Mesenchymal stem cell (in vitro differentiated cells and primary cell): ENCODE results near the gene PTPRD.
A peak's percentile ranks its signal among the peaks of the same experiment; 100 is the strongest.

ENCODE experiments used
- DNase-seq: peaks from one replicate; pipeline ENCODE4 v3.0.0-alpha.2; 2013
- H2AFZ ChIP-seq: one replicate; pipeline ENCODE4 v1.6.1; 2013; ENCODE audit warnings: low read depth, mild to moderate bottlenecking, control low read depth, inconsistent platforms, low read length, moderate library complexity
- H2AK5ac ChIP-seq: 2 replicates; pipeline ENCODE4 v1.6.1; 2013; ENCODE audit warnings: low read length, moderate library complexity, mild to moderate bottlenecking, inconsistent platforms; ENCODE audit not compliant: severe bottlenecking
- H2BK120ac ChIP-seq: one replicate; pipeline ENCODE4 v1.6.1; 2013; ENCODE audit warnings: low read depth, mild to moderate bottlenecking, inconsistent platforms, low read length, moderate library complexity
- H2BK12ac ChIP-seq, 2 experiments: one replicate each; pipeline ENCODE4 v1.6.1; 2013; ENCODE audit warnings: inconsistent platforms in 2 of 2, low read length in 2 of 2, mild to moderate bottlenecking in 2 of 2, moderate library complexity in 2 of 2, control low read depth in 1 of 2
- H2BK15ac ChIP-seq: one replicate; pipeline ENCODE4 v1.6.1; 2013; ENCODE audit warnings: mild to moderate bottlenecking, low read depth, inconsistent platforms; ENCODE audit not compliant: poor library complexity, severe bottlenecking
- H2BK5ac ChIP-seq: 2 replicates; pipeline ENCODE4 v1.6.1; 2013; ENCODE audit warnings: low read depth, mild to moderate bottlenecking, low read length, control low read depth, inconsistent platforms; ENCODE audit not compliant: poor library complexity, severe bottlenecking
- H3K14ac ChIP-seq, 2 experiments: one replicate each; pipeline ENCODE4 v1.6.1; 2013; ENCODE audit warnings: inconsistent platforms in 2 of 2, low read length in 2 of 2, control low read depth in 1 of 2, mild to moderate bottlenecking in 1 of 2, moderate library complexity in 1 of 2
- H3K18ac ChIP-seq, 2 experiments: one replicate each; pipeline ENCODE4 v1.6.1; 2013; ENCODE audit warnings: inconsistent platforms in 2 of 2, low read length in 2 of 2, control low read depth in 1 of 2, low read depth in 1 of 2, mild to moderate bottlenecking in 1 of 2
- H3K23ac ChIP-seq, 2 experiments: one replicate each; pipeline ENCODE4 v1.6.1; 2013; ENCODE audit warnings: inconsistent platforms in 2 of 2, low read length in 2 of 2, mild to moderate bottlenecking in 2 of 2, moderate library complexity in 2 of 2, control low read depth in 1 of 2
- H3K27ac ChIP-seq: 2 replicates; pipeline ENCODE4 v1.5.1; 2013; ENCODE audit warnings: mild to moderate bottlenecking, moderate library complexity, low read length, control low read depth, inconsistent platforms; ENCODE audit not compliant: poor library complexity, severe bottlenecking
- H3K27me3 ChIP-seq, 2 experiments: 2 replicates each; pipeline versions ENCODE4 v1.6.1 to v1.7.0; 2013; ENCODE audit warnings: low read length in 2 of 2, mild to moderate bottlenecking in 2 of 2, moderate library complexity in 2 of 2, control low read depth in 1 of 2, inconsistent platforms in 1 of 2; ENCODE audit not compliant: control insufficient read depth in 1 of 2, insufficient read depth in 1 of 2
- H3K36me3 ChIP-seq, 2 experiments: 2 replicates each; pipeline versions ENCODE4 v1.6.1 to v1.7.0; 2013; ENCODE audit warnings: low read length in 2 of 2, control low read depth in 1 of 2, inconsistent platforms in 1 of 2, low read depth in 1 of 2, mild to moderate bottlenecking in 1 of 2; ENCODE audit not compliant: insufficient read depth in 2 of 2, control insufficient read depth in 1 of 2
- H3K4ac ChIP-seq, 2 experiments: one replicate each; pipeline ENCODE4 v1.6.1; 2013; ENCODE audit warnings: inconsistent platforms in 2 of 2, low read length in 2 of 2, mild to moderate bottlenecking in 2 of 2, moderate library complexity in 2 of 2, control low read depth in 1 of 2, low read depth in 1 of 2
- H3K4me1 ChIP-seq: 2 replicates; pipeline ENCODE4 v1.6.1; 2013; ENCODE audit warnings: low read depth, low read length, control low read depth; ENCODE audit not compliant: control insufficient read depth, insufficient read depth
- H3K4me2 ChIP-seq: 2 replicates; pipeline ENCODE4 v1.6.1; 2013; ENCODE audit warnings: low read length, mild to moderate bottlenecking, inconsistent platforms; ENCODE audit not compliant: poor library complexity, severe bottlenecking
- H3K4me3 ChIP-seq, 2 experiments: 2 replicates each; pipeline versions ENCODE4 v1.5.1 to v1.7.0; 2013; ENCODE audit warnings: low read length in 2 of 2, mild to moderate bottlenecking in 2 of 2, control low read depth in 1 of 2, low read depth in 1 of 2; ENCODE audit not compliant: insufficient read depth in 1 of 2
- H3K79me1 ChIP-seq: replicated peaks from 2 replicates; pipeline ENCODE4 v1.6.1; 2013; ENCODE audit warnings: mild to moderate bottlenecking, control low read depth, low read length, inconsistent platforms; ENCODE audit not compliant: poor library complexity, severe bottlenecking
- H3K9ac ChIP-seq: 2 replicates; pipeline ENCODE4 v1.7.0; 2013; ENCODE audit warnings: mild to moderate bottlenecking, low read length, moderate library complexity
- H3K9me3 ChIP-seq: 2 replicates; pipeline ENCODE4 v1.7.0; 2013; ENCODE audit warnings: mild to moderate bottlenecking, low read length; ENCODE audit not compliant: control insufficient read depth
- H4K8ac ChIP-seq: one replicate; pipeline ENCODE4 v1.6.1; 2013; ENCODE audit warnings: inconsistent platforms, mild to moderate bottlenecking, low read length, moderate library complexity
- H4K91ac ChIP-seq: one replicate; pipeline ENCODE4 v1.6.1; 2013; ENCODE audit warnings: mild to moderate bottlenecking, low read length, inconsistent platforms
- WGBS: methylation state at CpG from one replicate; pipeline ENCODE4 v1.1.7; 2013; ENCODE audit warnings: mixed read lengths; 5-methylcytosine and 5-hydroxymethylcytosine counted together

PTPRD gene

GRCh38 chr9:9774471-9774870 lies 838.3 kb downstream of the PTPRD start:
- H3K14ac ChIP-seq = no peak overlapping the region
- no peak overlapping the region for H2AK5ac ChIP-seq
- DNase-seq = no peak
- no peak overlapping the region for H2BK120ac ChIP-seq
- H4K8ac ChIP-seq = no peak overlapping the region
- no CpG with 5 or more reads among the region's 2 CpGs for WGBS
- H2BK5ac ChIP-seq = no peak overlapping the region
- H2BK12ac ChIP-seq = no peak overlapping the region
- no peak overlapping the region for H4K91ac ChIP-seq
- H3K9ac ChIP-seq = no peak overlapping the region
- no peaks in the 10 kb centered on the region for H3K79me1 ChIP-seq
- H3K9me3 ChIP-seq = no peaks in the 10 kb centered on the region
- no peaks in the 10 kb centered on the region for H3K4me1 ChIP-seq
- no peak overlapping the region for H2BK15ac ChIP-seq
- H3K4me2 ChIP-seq = no peak overlapping the region
- H2AFZ ChIP-seq = no peak overlapping the region
- H3K23ac ChIP-seq = no peak overlapping the region
- no peak overlapping the region for H3K27ac ChIP-seq
- H3K18ac ChIP-seq = no peak overlapping the region
- H3K36me3 ChIP-seq = no peaks in the 10 kb centered on the region
- H3K4ac ChIP-seq = no peak overlapping the region
- H3K4me3 ChIP-seq = no peak overlapping the region
- no peaks in the 10 kb centered on the region for H3K27me3 ChIP-seq

- Histone ChIP-seq H4K8ac (no peak overlapping the region), H3K4me3 (no peak overlapping the region), H2BK15ac (no peak overlapping the region), H2AK5ac (no peak overlapping the region), H3K9ac (no peak overlapping the region), H3K27me3 (no peaks in the 10 kb centered on the region), H3K14ac (no peak overlapping the region), H2AFZ (no peak overlapping the region), H3K4me2 (no peak overlapping the region), H2BK120ac (no peak overlapping the region), H3K79me1 (no peaks in the 10 kb centered on the region), H3K4ac (no peak overlapping the region), H2BK5ac (no peak overlapping the region), H2BK12ac (no peak overlapping the region), H3K27ac (no peak overlapping the region), H4K91ac (no peak overlapping the region), H3K18ac (no peak overlapping the region), H3K36me3 (no peaks in the 10 kb centered on the region), H3K9me3 (no peaks in the 10 kb centered on the region), H3K4me1 (no peaks in the 10 kb centered on the region), H3K23ac (no peak overlapping the region)
- no peak for DNase-seq
- WGBS = 82% methylated on average over 3 of the region's 3 CpGs
Measured at GRCh38 chr9:9771314-9771713, 841.5 kb downstream of the PTPRD start.

- Histone ChIP-seq H3K4me1 (no peaks in the 10 kb centered on the region), H3K27ac (no peak overlapping the region), H3K14ac (no peak overlapping the region), H2BK12ac (no peak overlapping the region), H3K23ac (no peak overlapping the region), H4K91ac (no peak overlapping the region), H2AFZ (no peak overlapping the region), H3K18ac (no peak overlapping the region), H3K9ac (no peak overlapping the region), H2BK5ac (no peak overlapping the region), H3K4ac (no peak overlapping the region), H2BK120ac (no peak overlapping the region), H3K79me1 (no peaks in the 10 kb centered on the region), H2BK15ac (no peak overlapping the region), H3K9me3 (peaks cover 7% of the 10 kb centered on the region), H2AK5ac (no peak overlapping the region), H4K8ac (no peak overlapping the region), H3K4me2 (no peak overlapping the region), H3K4me3 (no peak overlapping the region), H3K27me3 (no peaks in the 10 kb centered on the region), H3K36me3 (no peaks in the 10 kb centered on the region)
- WGBS = 68% methylated on average over 1 of the region's 2 CpGs
- DNase-seq = no peak
Measured at GRCh38 chr9:9764821-9765220, 848.0 kb downstream of the PTPRD start.

- no peak overlapping the region for H2BK120ac ChIP-seq
- no peak overlapping the region for H3K18ac ChIP-seq
- no peak overlapping the region for H4K91ac ChIP-seq
- H3K79me1 ChIP-seq = no peaks in the 10 kb centered on the region
- DNase-seq = peak; percentile 45
- no peaks in the 10 kb centered on the region for H3K36me3 ChIP-seq
- H3K23ac ChIP-seq = no peak overlapping the region
- H3K27ac ChIP-seq = peak overlapping the region; percentile 38
- no peak overlapping the region for H2BK5ac ChIP-seq
- no peak overlapping the region for H2AFZ ChIP-seq
- no peaks in the 10 kb centered on the region for H3K9me3 ChIP-seq
- no peaks in the 10 kb centered on the region for H3K4me1 ChIP-seq
- no peak overlapping the region for H2BK12ac ChIP-seq
- no peak overlapping the region for H3K9ac ChIP-seq
- H3K14ac ChIP-seq = no peak overlapping the region
- no peak overlapping the region for H2BK15ac ChIP-seq
- no peaks in the 10 kb centered on the region for H3K27me3 ChIP-seq
- 56% methylated on average over 3 of the region's 4 CpGs for WGBS
- H3K4ac ChIP-seq = no peak overlapping the region
- no peak overlapping the region for H3K4me3 ChIP-seq
- no peak overlapping the region for H4K8ac ChIP-seq
- no peak overlapping the region for H3K4me2 ChIP-seq
- H2AK5ac ChIP-seq = no peak overlapping the region
Measured at GRCh38 chr9:9754186-9754585, 858.6 kb downstream of the PTPRD start.
